ENCODE results near the gene PNPLA6. TPM values are rescaled to one million over a fixed set of nuclear protein-coding genes. Genes with fewer than 3 reads are reported as not detected.

PNPLA6 gene
- total and polyA plus RNA-seq, 10 of the 15 experiments (the other 5 are each of a cell fraction or from before 2014, with no cell fraction given): 0.95 to 105 (median 40.0) TPM

DNA sequence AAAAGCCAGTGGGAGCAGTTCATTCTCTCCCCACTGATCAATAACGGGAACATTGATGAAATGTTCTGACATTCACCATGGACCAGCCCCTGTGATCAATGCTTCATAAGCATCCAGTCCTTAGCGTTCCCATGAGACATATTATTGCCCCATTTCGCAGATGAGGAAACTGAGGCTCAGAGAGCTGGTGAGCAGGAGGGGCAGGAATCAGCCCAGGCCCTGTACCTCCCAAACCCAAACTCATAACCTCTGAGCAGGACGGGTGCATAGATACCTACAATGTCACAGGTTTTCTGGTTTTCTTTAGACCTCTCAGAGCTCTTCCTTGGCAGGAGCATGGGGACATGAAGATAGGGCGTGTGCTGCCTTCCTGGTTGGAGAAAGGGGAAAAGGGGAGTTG, 11.0 kb upstream of the PNPLA6 start (continued):
- TF ChIP-seq, protein P1, sequence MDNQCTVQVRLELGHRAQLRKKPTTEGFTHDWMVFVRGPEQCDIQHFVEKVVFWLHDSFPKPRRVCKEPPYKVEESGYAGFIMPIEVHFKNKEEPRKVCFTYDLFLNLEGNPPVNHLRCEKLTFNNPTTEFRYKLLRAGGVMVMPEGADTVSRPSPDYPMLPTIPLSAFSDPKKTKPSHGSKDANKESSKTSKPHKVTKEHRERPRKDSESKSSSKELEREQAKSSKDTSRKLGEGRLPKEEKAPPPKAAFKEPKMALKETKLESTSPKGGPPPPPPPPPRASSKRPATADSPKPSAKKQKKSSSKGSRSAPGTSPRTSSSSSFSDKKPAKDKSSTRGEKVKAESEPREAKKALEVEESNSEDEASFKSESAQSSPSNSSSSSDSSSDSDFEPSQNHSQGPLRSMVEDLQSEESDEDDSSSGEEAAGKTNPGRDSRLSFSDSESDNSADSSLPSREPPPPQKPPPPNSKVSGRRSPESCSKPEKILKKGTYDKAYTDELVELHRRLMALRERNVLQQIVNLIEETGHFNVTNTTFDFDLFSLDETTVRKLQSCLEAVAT (IDR thresholded peaks at IDR 0.05): no peak
- TF ChIP-seq ATF7 (IDR thresholded peaks at IDR 0.05; ENCODE audit: low read depth) (no peak), CREB1 (IDR thresholded peaks at IDR 0.05; ENCODE audit: low read depth) (no peak), POLR2A (IDR thresholded peaks at IDR 0.05; ENCODE audit: low read depth, low read length) (no peak), IRF3 (IDR thresholded peaks at IDR 0.05) (no peak)
- TF ChIP-seq, protein P2, sequence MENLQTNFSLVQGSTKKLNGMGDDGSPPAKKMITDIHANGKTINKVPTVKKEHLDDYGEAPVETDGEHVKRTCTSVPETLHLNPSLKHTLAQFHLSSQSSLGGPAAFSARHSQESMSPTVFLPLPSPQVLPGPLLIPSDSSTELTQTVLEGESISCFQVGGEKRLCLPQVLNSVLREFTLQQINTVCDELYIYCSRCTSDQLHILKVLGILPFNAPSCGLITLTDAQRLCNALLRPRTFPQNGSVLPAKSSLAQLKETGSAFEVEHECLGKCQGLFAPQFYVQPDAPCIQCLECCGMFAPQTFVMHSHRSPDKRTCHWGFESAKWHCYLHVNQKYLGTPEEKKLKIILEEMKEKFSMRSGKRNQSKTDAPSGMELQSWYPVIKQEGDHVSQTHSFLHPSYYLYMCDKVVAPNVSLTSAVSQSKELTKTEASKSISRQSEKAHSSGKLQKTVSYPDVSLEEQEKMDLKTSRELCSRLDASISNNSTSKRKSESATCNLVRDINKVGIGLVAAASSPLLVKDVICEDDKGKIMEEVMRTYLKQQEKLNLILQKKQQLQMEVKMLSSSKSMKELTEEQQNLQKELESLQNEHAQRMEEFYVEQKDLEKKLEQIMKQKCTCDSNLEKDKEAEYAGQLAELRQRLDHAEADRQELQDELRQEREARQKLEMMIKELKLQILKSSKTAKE (IDR thresholded peaks at IDR 0.05; ENCODE audit: low read depth, poor library complexity, severe bottlenecking): no peak

DNA sequence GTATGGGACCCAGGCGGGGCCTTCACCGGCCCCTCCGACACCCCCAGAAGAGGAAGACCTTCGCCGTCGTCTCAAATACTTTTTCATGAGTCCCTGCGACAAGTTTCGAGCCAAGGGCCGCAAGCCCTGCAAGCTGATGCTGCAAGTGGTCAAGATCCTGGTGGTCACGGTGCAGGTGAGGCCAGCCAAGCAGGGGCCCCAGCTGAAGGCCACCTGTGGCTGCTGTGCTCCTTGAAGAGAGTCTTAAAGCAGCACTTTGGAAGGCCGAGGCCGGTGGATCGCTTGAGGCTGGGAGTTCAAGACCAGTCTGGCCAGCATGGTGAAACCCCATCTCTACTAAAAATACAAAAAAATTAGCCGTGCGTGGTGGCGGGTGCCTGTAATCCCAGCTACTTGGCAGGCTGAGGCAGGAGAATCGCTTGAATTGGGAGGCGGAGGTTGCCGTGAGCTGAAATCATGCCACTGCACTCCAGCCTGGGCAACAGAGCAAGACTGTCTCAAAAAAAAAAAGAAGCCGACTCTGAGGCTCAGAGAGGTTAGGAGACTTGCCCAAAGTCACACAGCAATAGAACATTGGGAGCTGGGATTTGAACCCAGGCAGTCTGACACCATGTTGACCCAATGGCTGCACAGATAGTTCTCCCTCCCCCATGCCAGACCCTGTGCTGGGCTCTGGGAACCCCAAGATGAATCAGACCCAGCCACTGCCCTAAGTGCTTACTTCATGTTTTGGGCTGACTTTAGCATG, 10.4 kb upstream of the PNPLA6 start:
- Histone ChIP-seq H4K20me1 (ENCODE audit: control insufficient read depth, insufficient read depth) (no peaks in the 10 kb centered on the region), H3K27ac (ENCODE audit: control insufficient read depth, insufficient read depth) (no peak overlapping the region), H3K9me3 (replicated peaks; ENCODE audit: control insufficient read depth, insufficient read depth, low read length) (no peaks in the 10 kb centered on the region), H3K9ac (ENCODE audit: control insufficient read depth, insufficient read depth, low read length) (no peak overlapping the region), H3K79me2 (ENCODE audit: control insufficient read depth, insufficient read depth, low read length) (no peaks in the 10 kb centered on the region), H3K27me3 (replicated peaks in 1 of 2; ENCODE audit: control insufficient read depth in 2 of 2, insufficient read depth in 2 of 2, low read length in 1 of 2) (no peaks in the 10 kb centered on the region), H3K4me3 (no peak overlapping the region), H3K36me3 (ENCODE audit: control insufficient read depth in 2 of 2, insufficient read depth in 2 of 2, low read length in 1 of 2) (no peaks in the 10 kb centered on the region; a peak in 1 of 4 replicates), H2AFZ (ENCODE audit: control insufficient read depth, low read depth, low read length) (no peak overlapping the region), H3K4me2 (ENCODE audit: control insufficient read depth, insufficient read depth) (no peak overlapping the region), H3K4me1 (ENCODE audit: control insufficient read depth, insufficient read depth, low read length) (peaks cover 4% of the 10 kb centered on the region; the same call in 1 of the 2 replicates)
- 93% methylated on average over 20 of the region's 20 CpGs for WGBS (ENCODE audit: insufficient coverage, insufficient replicate concordance, low lambda C conversion rate, missing lambda C conversion rate)
- ATAC-seq (no peak), DNase-seq (ENCODE audit: low read depth, low spot score) (no peak), FAIRE-seq (no peak)
- intact Hi-C loops (cut with micrococcal nuclease; ENCODE audit: unreplicated experiment): no loop called here
- CTCF ChIA-PET: no interaction called here
- in situ Hi-C loops (cut with MboI): no loop called here
- RAD21 ChIA-PET (ENCODE audit: unreplicated experiment): no interaction called here
- SMC1A ChIA-PET (ENCODE audit: uncharacterized antibody, unreplicated experiment): no interaction called here
- POLR2A ChIA-PET: no interaction called here
- BruUV-seq (replicated peaks): no TSS peak
- TF ChIP-seq MYC (IDR thresholded peaks at IDR 0.05; ENCODE audit: insufficient read depth, insufficient read length, insufficient replicate concordance, low read length, severe bottlenecking): no peak

Measured in GM12878 (cell line).